GM21528 (cell line): ENCODE measurements around the gene ABCC5.

Experiments used
- ATAC-seq: cut with Tn5 transposase; IDR thresholded peaks from one replicate; pipeline ENCODE4 v1.9.1; 2021; ENCODE audit warnings: mild to moderate bottlenecking, moderate library complexity; ENCODE audit not compliant: unreplicated experiment, low FRiP score

Gene ABCC5

GRCh38 chr3:183981990-183982644 lies 35.6 kb downstream of the ABCC5 start:
- no peak for ATAC-seq

DNA sequence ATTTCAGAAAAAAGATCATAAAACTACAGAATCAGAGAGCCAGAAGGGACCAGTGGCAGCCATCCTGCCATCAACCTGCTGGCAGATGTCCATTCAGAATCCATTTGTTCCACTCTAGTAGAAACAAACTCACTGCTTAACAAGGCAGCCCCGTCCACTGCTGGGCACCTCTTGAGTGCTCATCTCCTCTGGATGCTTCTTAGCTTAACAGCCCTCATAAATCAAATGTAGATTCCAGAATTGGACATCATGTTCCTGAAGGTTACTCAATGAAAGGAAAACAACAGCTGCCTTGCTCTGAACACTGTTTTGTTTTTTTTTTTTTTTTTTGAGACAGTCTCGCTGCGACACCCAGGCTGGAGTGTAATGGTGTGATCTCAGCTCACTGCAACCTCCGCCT lies 37.3 kb downstream of the ABCC5 start:
- no peak for ATAC-seq

GRCh38 chr3:183975981-183976662 lies 41.6 kb downstream of the ABCC5 start:
- ATAC-seq, result no peak

DNA sequence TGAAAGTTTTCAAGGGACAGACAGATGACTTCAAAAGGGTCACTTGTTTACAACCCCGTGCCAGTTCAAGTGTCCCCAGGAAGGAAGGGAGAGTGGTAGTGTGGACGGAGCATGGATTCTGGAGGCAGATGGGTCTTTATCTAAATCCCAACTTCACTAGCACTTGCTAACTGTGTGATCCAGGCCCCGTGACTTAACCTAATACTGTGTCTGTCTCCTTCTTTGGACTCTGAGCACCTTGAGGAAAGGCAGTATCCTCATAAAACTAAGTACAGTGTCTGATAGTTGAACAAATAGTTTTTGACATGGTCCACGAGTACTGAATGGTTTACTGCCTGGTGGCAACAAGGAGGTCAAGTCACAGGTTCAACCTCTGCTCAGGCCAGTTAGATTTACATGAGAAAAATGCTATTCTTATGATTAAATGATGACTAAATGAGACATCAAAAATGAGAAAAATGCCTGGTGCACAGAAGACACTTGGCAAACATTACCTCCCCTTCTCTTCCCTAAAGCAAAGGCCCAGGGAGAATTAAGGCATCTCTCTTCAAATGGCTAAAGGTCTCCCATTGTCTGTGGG lies 48.9 kb downstream of the ABCC5 start:
- no peak for ATAC-seq

GRCh38 chr3:183967693-183968092 lies 50.0 kb downstream of the ABCC5 start:
- no peak for ATAC-seq

GRCh38 chr3:183966361-183966791 lies 51.3 kb downstream of the ABCC5 start:
- ATAC-seq, result no peak

- no peak for ATAC-seq
Observed at GRCh38 chr3:183962807-183963206, 54.9 kb downstream of the ABCC5 start.

GRCh38 chr3:183959214-183959613 lies 58.5 kb downstream of the ABCC5 start:
- no peak for ATAC-seq

DNA sequence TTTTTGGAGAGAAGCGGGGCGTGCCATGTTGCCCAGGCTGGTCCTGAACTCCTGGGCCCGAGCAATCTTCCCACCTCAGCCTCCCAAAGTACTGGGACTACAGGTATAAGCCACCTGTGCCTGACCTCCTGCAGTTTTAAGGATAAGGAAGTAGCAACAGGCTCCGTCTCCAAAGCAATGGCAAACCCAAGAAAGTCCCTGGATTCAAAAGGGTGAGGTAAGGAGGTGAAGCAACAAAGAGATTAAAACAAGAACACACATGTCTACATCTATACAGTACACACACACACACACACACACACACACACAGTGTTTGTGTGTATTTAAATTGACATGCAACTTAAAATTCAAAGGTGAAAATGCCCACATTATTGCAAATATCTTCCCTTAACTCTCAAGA lies 58.9 kb downstream of the ABCC5 start:
- ATAC-seq, result no peak

DNA sequence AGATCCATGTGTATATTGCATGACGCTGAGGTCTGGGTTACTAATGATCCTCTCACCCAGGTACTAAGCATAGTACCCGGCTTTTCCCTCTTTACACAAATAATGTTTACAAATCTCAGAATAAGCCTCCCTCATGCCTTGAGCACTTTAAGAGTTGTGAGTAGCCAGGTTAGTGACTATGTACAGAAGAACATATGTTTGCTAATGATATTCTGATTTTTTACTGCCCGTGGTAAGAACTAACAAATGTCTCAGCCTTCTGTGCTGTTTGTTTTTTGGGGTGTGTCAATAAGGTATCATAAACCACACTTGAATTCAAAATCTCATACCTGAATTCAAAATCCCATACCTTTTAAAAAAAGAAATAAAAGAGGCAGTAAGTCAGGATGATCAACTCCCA lies 59.5 kb downstream of the ABCC5 start:
- ATAC-seq, result no peak

DNA sequence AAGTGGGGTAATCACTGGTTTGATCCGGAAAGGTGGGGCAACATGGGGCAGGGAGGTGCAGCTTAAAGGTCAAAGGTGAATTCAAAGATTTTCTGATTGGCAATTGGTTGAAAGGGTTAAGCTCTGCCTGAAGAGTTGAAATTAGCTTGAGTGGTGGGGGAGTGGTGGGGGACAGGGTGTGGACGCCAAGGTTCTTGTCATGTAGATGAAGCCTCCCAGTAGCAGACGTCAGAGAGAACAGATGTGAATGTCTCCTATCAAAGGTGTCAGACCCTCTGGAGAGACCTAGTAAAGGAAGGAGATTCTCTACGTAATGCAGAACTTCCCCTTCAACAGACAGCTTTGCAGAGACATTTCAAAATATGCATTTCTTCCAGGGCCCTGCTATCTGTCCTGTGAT lies 62.8 kb downstream of the ABCC5 start:
- ATAC-seq, result no peak

- ATAC-seq, result no peak
Observed at GRCh38 chr3:183953471-183954070, 64.1 kb downstream of the ABCC5 start.

DNA sequence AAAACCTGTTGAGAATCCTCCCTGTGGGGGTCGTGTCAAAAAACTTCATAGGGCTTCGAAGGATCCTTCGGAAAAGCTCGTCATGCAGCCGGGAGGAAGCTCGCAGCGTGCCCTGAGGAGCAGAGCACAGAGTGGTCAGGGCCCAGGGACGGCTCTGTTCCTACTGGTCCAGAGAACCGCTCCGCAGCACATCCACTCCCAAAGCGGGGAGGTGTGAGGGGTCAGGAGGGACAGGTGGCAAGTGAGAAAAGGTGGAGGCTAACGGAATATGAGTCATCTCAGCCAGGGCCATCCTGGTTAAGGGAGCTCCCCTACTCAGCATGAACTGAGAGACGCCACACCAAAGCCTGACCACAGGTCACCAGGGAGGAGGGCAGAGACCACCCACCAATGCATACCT lies 66.2 kb downstream of the ABCC5 start:
- ATAC-seq, result no peak

DNA sequence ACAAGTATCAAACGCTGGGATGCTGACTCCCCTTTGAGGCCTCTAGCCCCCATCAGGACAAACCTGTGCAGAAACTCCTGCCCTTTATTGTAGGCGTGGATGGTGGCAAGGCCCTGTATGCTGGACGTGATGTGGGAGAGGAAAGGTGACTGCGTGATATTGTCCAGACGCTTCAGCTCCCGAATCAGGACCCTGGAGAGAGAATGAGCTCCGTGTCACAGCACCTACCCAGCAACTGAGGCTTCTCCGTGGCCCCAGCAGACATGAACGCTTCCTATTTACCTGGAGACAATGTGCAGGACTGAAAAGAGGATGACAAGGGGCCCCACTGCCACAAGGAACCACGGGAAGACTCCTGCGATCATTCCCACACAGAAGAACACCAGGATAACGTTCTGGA lies 68.0 kb downstream of the ABCC5 start:
- no peak for ATAC-seq

DNA sequence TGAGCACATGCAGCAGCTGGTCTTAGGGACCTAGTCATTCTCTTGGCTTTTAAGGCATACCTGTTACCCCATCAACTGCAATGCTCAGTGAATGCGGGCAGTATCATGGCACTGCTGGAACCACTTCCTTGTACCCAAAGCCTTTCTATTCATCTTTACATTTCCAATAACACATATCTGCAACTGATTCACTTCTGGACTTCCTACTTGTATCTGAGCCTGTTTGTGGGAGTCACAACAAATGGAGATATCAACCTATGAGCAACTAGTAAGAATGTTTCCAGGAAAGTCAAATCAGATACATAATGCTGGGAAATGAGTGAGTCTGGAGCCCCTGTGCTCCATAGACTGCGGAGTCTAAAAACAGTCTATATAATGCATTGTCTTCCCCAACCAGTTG lies 71.6 kb downstream of the ABCC5 start:
- no peak for ATAC-seq

DNA sequence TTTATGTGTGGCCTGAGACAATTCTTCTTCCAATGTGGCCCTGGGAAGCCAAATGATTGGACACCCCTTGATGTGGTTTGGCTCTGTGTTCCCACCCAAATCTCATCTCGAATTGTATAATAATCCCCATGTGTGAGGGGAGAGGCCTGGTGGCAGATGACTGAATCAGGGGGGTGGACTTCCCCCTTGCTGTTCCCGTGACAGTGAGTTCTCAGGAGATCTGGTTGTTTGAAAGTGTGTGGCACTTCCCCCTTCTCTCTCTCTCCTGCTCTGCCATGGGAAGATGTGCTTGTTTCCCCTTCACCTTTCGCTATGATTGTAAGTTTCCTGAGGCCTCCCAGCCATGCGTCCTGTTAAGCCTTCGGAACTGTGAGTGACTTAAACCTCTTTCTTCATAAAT lies 72.9 kb downstream of the ABCC5 start:
- ATAC-seq, result no peak

DNA sequence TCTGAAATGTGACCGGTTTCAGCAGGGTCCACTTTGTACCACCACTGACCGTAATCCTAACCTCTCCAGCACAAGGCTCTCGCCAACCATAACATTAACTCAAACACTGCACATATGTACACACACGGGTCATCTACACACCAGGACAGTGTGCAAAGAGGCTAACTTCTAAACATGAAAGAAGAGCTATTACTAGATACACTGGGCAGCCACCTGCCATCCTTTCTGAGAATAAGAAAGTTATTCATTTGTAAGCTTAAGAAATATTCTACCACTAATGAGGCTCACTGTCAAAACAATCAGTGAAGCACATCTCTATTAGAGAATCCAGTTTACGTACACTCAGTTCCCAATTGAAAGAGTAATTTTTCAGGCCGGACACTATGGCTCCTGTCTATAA lies 73.9 kb downstream of the ABCC5 start:
- no peak for ATAC-seq

DNA sequence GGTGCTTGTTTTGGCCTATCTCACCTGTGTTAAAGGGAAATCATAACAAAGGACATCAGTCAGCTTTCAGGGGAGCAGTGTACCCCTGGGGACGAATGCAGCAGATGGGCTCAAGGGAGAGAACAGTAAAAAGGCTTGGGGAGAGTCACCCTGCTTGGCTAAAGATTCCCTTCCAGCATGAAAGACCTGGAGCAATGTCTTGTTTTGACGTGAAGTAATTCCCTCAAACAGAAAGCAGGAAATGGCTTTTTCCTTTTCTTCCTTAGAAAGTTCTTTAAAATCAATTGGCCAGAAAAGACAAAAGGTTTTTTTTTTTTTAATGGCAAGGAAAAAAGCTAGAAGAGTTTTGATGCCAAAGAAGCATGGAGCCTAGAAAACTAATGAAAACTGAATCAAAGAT lies 76.5 kb downstream of the ABCC5 start:
- ATAC-seq, result no peak

GRCh38 chr3:183937601-183938286 lies 79.9 kb downstream of the ABCC5 start:
- ATAC-seq, result no peak

GRCh38 chr3:183933160-183933559 lies 84.5 kb downstream of the ABCC5 start:
- ATAC-seq, result no peak

- ATAC-seq, result no peak
Observed at GRCh38 chr3:183931881-183932280, 85.8 kb downstream of the ABCC5 start.
